Measurements from ENCODE around the gene AADACL4. TPM values are rescaled to one million over a fixed set of nuclear protein-coding genes. Genes with fewer than 3 reads are reported as not detected.

The AADACL4 gene
- total and polyA plus RNA-seq, 2 experiments from 2014 or later: not detected

DNA sequence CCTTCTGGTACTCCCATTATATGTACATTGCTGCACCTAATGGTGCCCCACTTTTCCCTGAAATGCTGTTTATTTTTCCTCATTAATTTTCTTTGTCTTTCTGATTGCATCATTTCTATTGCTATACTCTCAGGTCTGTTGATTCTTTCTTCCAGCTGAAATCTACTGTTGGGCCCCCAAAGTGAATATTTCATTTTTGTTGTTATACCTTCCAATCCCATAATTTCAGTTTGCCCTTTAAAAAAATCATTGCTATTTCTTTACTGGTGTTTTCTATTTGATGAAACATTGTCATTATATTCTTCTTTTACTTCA, 3.0 kb upstream of the AADACL4 start (continued):
- TF ChIP-seq, protein P1, sequence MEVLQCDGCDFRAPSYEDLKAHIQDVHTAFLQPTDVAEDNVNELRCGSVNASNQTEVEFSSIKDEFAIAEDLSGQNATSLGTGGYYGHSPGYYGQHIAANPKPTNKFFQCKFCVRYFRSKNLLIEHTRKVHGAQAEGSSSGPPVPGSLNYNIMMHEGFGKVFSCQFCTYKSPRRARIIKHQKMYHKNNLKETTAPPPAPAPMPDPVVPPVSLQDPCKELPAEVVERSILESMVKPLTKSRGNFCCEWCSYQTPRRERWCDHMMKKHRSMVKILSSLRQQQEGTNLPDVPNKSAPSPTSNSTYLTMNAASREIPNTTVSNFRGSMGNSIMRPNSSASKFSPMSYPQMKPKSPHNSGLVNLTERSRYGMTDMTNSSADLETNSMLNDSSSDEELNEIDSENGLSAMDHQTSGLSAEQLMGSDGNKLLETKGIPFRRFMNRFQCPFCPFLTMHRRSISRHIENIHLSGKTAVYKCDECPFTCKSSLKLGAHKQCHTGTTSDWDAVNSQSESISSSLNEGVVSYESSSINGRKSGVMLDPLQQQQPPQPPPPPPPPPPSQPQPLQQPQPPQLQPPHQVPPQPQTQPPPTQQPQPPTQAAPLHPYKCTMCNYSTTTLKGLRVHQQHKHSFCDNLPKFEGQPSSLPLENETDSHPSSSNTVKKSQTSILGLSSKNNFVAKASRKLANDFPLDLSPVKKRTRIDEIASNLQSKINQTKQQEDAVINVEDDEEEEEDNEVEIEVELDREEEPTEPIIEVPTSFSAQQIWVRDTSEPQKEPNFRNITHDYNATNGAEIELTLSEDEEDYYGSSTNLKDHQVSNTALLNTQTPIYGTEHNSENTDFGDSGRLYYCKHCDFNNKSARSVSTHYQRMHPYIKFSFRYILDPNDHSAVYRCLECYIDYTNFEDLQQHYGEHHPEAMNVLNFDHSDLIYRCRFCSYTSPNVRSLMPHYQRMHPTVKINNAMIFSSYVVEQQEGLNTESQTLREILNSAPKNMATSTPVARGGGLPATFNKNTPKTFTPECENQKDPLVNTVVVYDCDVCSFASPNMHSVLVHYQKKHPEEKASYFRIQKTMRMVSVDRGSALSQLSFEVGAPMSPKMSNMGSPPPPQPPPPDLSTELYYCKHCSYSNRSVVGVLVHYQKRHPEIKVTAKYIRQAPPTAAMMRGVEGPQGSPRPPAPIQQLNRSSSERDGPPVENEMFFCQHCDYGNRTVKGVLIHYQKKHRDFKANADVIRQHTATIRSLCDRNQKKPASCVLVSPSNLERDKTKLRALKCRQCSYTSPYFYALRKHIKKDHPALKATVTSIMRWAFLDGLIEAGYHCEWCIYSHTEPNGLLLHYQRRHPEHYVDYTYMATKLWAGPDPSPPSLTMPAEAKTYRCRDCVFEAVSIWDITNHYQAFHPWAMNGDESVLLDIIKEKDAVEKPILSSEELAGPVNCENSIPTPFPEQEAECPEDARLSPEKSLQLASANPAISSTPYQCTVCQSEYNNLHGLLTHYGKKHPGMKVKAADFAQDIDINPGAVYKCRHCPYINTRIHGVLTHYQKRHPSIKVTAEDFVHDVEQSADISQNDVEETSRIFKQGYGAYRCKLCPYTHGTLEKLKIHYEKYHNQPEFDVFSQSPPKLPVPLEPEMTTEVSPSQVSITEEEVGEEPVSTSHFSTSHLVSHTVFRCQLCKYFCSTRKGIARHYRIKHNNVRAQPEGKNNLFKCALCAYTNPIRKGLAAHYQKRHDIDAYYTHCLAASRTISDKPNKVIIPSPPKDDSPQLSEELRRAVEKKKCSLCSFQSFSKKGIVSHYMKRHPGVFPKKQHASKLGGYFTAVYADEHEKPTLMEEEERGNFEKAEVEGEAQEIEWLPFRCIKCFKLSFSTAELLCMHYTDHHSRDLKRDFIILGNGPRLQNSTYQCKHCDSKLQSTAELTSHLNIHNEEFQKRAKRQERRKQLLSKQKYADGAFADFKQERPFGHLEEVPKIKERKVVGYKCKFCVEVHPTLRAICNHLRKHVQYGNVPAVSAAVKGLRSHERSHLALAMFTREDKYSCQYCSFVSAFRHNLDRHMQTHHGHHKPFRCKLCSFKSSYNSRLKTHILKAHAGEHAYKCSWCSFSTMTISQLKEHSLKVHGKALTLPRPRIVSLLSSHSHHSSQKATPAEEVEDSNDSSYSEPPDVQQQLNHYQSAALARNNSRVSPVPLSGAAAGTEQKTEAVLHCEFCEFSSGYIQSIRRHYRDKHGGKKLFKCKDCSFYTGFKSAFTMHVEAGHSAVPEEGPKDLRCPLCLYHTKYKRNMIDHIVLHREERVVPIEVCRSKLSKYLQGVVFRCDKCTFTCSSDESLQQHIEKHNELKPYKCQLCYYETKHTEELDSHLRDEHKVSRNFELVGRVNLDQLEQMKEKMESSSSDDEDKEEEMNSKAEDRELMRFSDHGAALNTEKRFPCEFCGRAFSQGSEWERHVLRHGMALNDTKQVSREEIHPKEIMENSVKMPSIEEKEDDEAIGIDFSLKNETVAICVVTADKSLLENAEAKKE (CRISPR knock-in tag; IDR thresholded peaks at IDR 0.05): no peak
- TF ChIP-seq STAT1 (IDR thresholded peaks at IDR 0.05; ENCODE audit: unreplicated experiment): no peak
- no peak for TF ChIP-seq ZNF331 (CRISPR knock-in tag; IDR thresholded peaks at IDR 0.05; ENCODE audit: low read depth)
- TF ChIP-seq, protein P2, sequence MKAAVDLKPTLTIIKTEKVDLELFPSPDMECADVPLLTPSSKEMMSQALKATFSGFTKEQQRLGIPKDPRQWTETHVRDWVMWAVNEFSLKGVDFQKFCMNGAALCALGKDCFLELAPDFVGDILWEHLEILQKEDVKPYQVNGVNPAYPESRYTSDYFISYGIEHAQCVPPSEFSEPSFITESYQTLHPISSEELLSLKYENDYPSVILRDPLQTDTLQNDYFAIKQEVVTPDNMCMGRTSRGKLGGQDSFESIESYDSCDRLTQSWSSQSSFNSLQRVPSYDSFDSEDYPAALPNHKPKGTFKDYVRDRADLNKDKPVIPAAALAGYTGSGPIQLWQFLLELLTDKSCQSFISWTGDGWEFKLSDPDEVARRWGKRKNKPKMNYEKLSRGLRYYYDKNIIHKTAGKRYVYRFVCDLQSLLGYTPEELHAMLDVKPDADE (IDR thresholded peaks at IDR 0.05): no peak

DNA sequence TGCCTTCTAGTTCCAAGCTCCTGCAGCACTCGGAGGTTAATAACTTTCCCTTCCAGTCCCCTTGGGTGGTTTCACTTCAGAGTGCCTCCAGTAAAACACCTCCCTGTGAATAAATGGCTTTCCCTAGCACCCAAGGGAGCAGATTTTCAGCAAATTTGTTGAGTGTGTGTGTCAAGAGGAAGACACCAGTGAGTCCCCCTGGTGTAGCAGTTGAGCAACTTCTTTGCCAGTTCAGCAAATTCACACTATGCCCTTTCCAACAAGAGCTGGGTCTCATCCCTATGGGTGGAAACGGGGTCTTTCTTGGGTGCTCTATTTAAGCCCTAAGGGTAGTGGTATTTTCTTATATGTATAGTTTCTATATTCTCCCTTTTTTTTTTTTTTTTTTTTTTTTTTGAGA, 806 bp upstream of the AADACL4 start:
- peaks cover 3% of the 10 kb centered on the region for H3K27me3 Mint-ChIP-seq (ENCODE audit: insufficient read depth, low read depth, poor library complexity)
- Histone ChIP-seq H3F3A (replicated peaks; ENCODE audit: low read depth) (no peaks in the 10 kb centered on the region), H3K79me2 (replicated peaks; ENCODE audit: insufficient read depth) (no peaks in the 10 kb centered on the region), H3K27ac (ENCODE audit: low read depth) (no peak overlapping the region), H3K4me3 (no peak overlapping the region), H3K36me3 (ENCODE audit: insufficient read depth) (peaks cover 20% of the 10 kb centered on the region; the same call in 1 of the 2 replicates), H3K9me2 (ENCODE audit: insufficient read depth) (no peaks in the 10 kb centered on the region), H3K4me1 (ENCODE audit: insufficient read depth) (no peaks in the 10 kb centered on the region), H4K20me1 (replicated peaks; ENCODE audit: insufficient read depth) (no peaks in the 10 kb centered on the region), H3K4me2 (no peak overlapping the region), H2AFZ (no peak overlapping the region), H3K27me3 (ENCODE audit: insufficient read depth) (no peaks in the 10 kb centered on the region)
- ATAC-seq (no peak), DNase-seq (ENCODE audit: low spot score) (no peak)
- TF ChIP-seq EZH2phosphoT487 (IDR thresholded peaks at IDR 0.05; ENCODE audit: unreplicated experiment): no peak
- no peak overlapping the region for H3K27ac Mint-ChIP-seq
- peaks cover 42% of the 10 kb centered on the region for H3K36me3 Mint-ChIP-seq (ENCODE audit: low read depth)
- H3K4me1 Mint-ChIP-seq: no peaks in the 10 kb centered on the region
- H3K9me3 Mint-ChIP-seq: peaks cover 55% of the 10 kb centered on the region
- H3K4me3 Mint-ChIP-seq: no peak overlapping the region

All from GM23338 (cell line).